Measurements from ENCODE around the gene PARM1.
A peak's percentile ranks its signal among the peaks of the same experiment; 100 is the strongest.

The PARM1 gene

GRCh38 chr4:75036046-75036830, 103.3 kb downstream of the PARM1 start:
- no peak for DNase-seq

DNA sequence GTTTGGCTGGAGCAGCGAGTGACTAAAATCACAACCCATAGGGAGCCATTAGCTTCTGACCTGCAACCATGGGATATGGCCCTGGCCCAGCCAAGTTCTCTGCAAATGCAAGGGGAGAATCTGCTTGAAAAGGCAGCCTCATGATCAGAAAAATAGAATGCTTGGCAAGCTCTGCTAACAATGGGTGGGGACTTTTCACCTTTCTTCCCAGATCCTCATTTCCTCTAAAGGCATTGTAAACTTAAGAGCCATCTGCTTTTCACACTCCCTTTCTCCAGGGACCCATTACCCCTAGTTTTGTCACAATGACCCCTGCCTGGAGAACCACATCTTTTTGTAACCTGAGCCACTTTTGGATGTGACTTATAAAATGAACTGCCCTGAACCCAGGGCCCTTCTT, 104.3 kb downstream of the PARM1 start:
- DNase-seq: no peak

GRCh38 chr4:75038376-75038775, 105.5 kb downstream of the PARM1 start:
- no peak for DNase-seq

GRCh38 chr4:75040703-75041102, 107.8 kb downstream of the PARM1 start:
- DNase-seq: no peak

GRCh38 chr4:75042601-75043208, 109.8 kb downstream of the PARM1 start:
- DNase-seq: no peak

DNA sequence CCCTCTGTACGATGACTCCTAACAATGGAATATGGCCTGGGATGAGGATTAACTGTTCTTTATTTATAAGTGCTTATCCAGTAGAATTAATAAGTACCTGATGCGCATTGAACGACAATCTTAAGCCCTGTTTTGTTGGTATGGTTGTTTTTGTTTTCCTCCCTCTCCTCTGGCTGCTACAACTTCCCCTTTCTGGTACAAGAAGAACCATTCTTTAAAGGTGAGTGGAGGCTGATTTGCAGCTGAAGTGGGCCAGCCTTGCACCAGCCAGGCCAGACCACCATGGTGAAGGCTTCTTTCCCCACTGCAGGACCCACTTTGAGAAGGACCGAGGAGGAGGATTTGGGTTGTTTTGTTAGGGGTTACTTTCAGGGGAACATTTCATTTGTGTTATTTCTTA, 113.3 kb downstream of the PARM1 start:
- no peak for DNase-seq

GRCh38 chr4:75046641-75047040, 113.7 kb downstream of the PARM1 start:
- DNase-seq: no peak

- DNase-seq: no peak
Measured at GRCh38 chr4:75048208-75048879, 115.4 kb downstream of the PARM1 start.

DNA sequence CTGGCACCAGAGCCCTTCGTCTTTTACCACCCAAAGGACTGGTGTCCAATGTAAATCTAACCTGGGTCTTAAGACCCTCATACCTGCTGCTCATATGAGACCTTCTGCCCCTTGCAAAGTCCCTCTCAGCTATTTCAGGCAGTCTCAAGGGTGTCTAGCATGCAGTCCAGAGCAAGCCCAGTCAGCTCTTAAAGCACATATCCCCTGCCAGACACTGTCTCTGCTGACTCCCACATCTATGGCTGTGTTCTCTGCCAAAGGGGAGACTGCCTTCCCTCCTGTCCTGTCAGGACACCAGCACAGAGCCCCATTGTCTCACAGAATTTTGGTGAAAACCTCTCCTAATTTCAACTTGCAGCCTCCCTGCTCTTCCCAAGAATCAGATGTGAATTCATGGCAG, 118.5 kb downstream of the PARM1 start:
- DNase-seq: no peak

- DNase-seq: no peak
Measured at GRCh38 chr4:75053352-75053751, 120.4 kb downstream of the PARM1 start.

GRCh38 chr4:75054078-75054477, 121.2 kb downstream of the PARM1 start:
- no peak for DNase-seq

DNA sequence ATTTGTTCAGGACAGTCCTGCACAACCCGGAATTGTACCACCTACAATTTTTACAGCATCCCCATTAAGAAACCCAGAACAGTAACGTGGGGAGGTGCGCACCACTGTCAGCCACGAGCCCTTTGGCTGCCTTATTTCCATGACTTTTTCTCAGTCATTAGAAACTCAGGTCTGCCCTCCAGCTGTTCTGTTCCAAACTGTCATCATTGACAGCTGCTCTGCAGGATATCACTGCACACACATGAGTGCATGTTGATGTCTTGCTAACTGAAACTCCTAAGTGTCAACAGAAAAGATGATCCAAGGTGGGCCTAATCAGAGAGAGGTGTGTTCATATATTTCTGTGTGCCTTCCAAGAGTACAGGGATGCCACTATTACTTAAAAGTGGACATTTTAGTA, 123.4 kb downstream of the PARM1 start:
- DNase-seq: no peak

DNA sequence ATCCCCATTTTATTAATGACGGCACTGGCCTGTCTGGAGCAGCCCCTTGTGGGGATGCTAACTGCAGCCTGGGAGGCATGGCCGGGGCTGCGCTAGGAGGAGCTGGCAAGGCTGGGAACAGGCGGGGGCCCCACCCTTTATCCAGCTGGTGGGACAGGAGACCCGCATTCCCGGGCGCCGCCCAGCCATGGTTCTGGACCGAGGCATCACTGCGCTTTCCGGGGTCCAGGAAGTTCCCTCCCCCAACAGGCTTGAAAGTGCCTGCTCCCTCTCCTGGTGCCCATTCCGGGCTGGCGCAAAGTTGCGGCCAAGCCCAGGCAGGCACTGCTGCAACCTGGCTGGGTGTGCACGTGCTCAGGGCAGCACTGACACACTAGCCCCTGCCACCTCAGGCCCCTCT, 124.5 kb downstream of the PARM1 start:
- DNase-seq: no peak

- DNase-seq: no peak
Measured at GRCh38 chr4:75058486-75058885, 125.6 kb downstream of the PARM1 start.

- no peak for DNase-seq
Measured at GRCh38 chr4:75063433-75063832, 130.5 kb downstream of the PARM1 start.

- DNase-seq: no peak
Measured at GRCh38 chr4:75065909-75066308, 133.0 kb downstream of the PARM1 start.

DNA sequence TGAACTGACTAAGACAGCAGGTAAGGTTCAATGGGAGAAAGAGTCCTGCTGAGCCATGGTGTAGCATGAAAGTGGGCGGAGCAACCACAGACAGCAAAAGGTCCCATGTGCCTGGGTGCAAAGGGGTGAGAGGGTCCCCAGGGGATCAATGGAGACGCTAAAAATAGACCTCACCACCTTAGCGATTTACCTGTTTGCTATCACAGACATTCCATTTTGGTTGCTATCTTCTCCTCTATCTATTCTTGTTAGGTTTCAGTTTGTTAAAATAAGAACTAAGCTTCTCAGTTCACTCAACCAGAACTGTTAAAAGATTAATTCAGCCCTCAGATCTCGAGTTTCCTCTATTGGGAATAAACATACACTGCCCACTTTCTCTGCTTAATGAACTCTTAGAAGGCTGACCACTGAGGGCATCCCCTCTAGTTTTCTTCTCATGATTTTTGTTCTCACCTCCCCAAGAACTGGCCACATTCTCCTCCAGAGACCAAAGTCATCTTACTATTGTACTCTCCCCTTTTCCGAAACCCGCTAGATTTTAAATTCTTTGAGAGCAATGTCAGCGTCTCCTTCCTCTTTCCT, 136.7 kb downstream of the PARM1 start:
- no peak for DNase-seq

- no peak for DNase-seq
Measured at GRCh38 chr4:75071317-75071716, 138.4 kb downstream of the PARM1 start.

DNA sequence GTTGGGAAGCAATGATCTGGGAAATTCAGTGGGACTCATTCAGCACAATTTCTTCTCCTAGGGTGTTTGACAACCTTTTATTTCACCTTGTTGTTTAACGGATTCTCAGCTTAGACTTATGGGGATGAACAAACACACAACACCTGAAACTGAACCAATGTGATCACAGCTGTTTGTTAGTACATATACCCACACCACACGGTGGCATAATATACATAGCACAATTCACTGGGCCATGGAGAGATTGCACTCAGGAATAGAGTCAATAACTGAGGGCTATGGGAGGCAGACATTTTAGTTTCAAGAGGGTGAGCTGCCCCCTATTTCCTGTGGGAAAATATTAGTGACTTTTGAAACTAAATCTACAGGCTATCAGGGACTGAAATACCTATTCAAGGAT, 148.0 kb downstream of the PARM1 start:
- DNase-seq: no peak

- no peak for DNase-seq
Measured at GRCh38 chr4:75081561-75081960, 148.6 kb downstream of the PARM1 start.

GRCh38 chr4:75087416-75087815, 154.5 kb downstream of the PARM1 start:
- no peak for DNase-seq

- DNase-seq: no peak
Measured at GRCh38 chr4:75087865-75088264, 154.9 kb downstream of the PARM1 start.

DNA sequence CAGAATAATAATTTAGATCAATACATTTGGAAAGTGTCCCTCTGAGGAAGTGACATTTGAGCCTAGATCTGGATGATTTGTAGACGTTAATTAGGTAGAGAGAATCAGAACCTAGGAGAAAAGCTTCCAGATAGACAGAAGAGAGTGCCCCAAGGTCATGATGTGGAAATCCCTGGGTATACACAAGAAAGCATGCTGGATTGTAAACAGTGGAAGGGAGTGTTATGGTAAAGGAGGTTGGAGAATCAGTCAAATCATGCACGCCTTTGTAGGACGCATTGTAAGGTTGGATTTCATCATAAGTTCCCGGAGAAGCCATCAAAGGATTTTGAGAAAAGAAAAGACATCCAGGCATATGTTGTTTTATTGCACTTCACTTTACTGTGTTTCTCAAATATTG, 156.3 kb downstream of the PARM1 start:
- DNase-seq: no peak

GRCh38 chr4:75099321-75099720, 166.4 kb downstream of the PARM1 start:
- peak in 1 of 2 donors; percentile 49 for DNase-seq
